ENCODE measurements around the gene FAM3C.

The FAM3C gene

GRCh38 chr7:121331048-121331447, 65.1 kb downstream of the FAM3C start:
- no peak for ATAC-seq
- TF ChIP-seq OSR1 (CRISPR knock-in tag; IDR thresholded peaks at IDR 0.05): no peak
- no peak for TF ChIP-seq PATZ1 (CRISPR knock-in tag; IDR thresholded peaks at IDR 0.05; ENCODE audit: borderline replicate concordance)
- no peak for TF ChIP-seq CREB5 (CRISPR knock-in tag; IDR thresholded peaks at IDR 0.05; ENCODE audit: low read depth)
- TF ChIP-seq RARB (CRISPR knock-in tag; IDR thresholded peaks at IDR 0.05): no peak
- no peak for TF ChIP-seq CSDC2 (CRISPR knock-in tag; IDR thresholded peaks at IDR 0.05)
- TF ChIP-seq TCF4 (CRISPR knock-in tag; IDR thresholded peaks at IDR 0.05; ENCODE audit: borderline replicate concordance): no peak
- no peak for TF ChIP-seq ZNF565 (CRISPR knock-in tag; conservative IDR thresholded peaks at IDR 0.05; ENCODE audit: low read depth)
- TF ChIP-seq BACH2 (CRISPR knock-in tag; IDR thresholded peaks at IDR 0.05; ENCODE audit: borderline replicate concordance): no peak
- no peak for TF ChIP-seq ZC3H10 (CRISPR knock-in tag; IDR thresholded peaks at IDR 0.05)
- TF ChIP-seq SNAI2 (CRISPR knock-in tag; IDR thresholded peaks at IDR 0.05): no peak
- no peak for TF ChIP-seq ZFP30 (CRISPR knock-in tag; IDR thresholded peaks at IDR 0.05)
- TF ChIP-seq ZFP3 (CRISPR knock-in tag; IDR thresholded peaks at IDR 0.05): no peak

- TF ChIP-seq ZC3H10 (CRISPR knock-in tag; IDR thresholded peaks at IDR 0.05): no peak
- TF ChIP-seq ZFP3 (CRISPR knock-in tag; IDR thresholded peaks at IDR 0.05): no peak
- peak; percentile 60; the same call in 1 of the 2 replicates for TF ChIP-seq TCF4 (CRISPR knock-in tag; IDR thresholded peaks at IDR 0.05; ENCODE audit: borderline replicate concordance)
- peak; percentile 53 for ATAC-seq
These were observed 65.9 kb downstream of the FAM3C start for GRCh38 chr7:121330053-121330833.

- TF ChIP-seq POU6F1 (CRISPR knock-in tag; IDR thresholded peaks at IDR 0.05; ENCODE audit: borderline replicate concordance, low read depth): no peak
- ATAC-seq: peak; percentile 85
These were observed 66.7 kb downstream of the FAM3C start for GRCh38 chr7:121329191-121330052.

- peak; percentile 65 for ATAC-seq
- no peak for TF ChIP-seq PPARA (CRISPR knock-in tag; IDR thresholded peaks at IDR 0.05; ENCODE audit: borderline replicate concordance)
- TF ChIP-seq TCF4 (CRISPR knock-in tag; IDR thresholded peaks at IDR 0.05; ENCODE audit: borderline replicate concordance): no peak
- no peak for TF ChIP-seq OSR1 (CRISPR knock-in tag; IDR thresholded peaks at IDR 0.05)
- no peak for TF ChIP-seq ZC3H10 (CRISPR knock-in tag; IDR thresholded peaks at IDR 0.05)
- TF ChIP-seq POU6F1 (CRISPR knock-in tag; IDR thresholded peaks at IDR 0.05; ENCODE audit: borderline replicate concordance, low read depth): no peak
- TF ChIP-seq ZNF8 (CRISPR knock-in tag; IDR thresholded peaks at IDR 0.05): no peak
- TF ChIP-seq CREB5 (CRISPR knock-in tag; IDR thresholded peaks at IDR 0.05; ENCODE audit: low read depth): no peak
- TF ChIP-seq PATZ1 (CRISPR knock-in tag; IDR thresholded peaks at IDR 0.05; ENCODE audit: borderline replicate concordance): no peak
- no peak for TF ChIP-seq ESRRG (CRISPR knock-in tag; IDR thresholded peaks at IDR 0.05)
- no peak for TF ChIP-seq ZFP30 (CRISPR knock-in tag; IDR thresholded peaks at IDR 0.05)
- no peak for TF ChIP-seq CSRNP3 (CRISPR knock-in tag; IDR thresholded peaks at IDR 0.05)
- TF ChIP-seq ZNF565 (CRISPR knock-in tag; conservative IDR thresholded peaks at IDR 0.05; ENCODE audit: low read depth): no peak
- TF ChIP-seq GLIS3 (CRISPR knock-in tag; IDR thresholded peaks at IDR 0.05): no peak
- TF ChIP-seq ZNF70 (CRISPR knock-in tag; IDR thresholded peaks at IDR 0.05): no peak
- no peak for TF ChIP-seq CSDC2 (CRISPR knock-in tag; IDR thresholded peaks at IDR 0.05)
- no peak for TF ChIP-seq BACH2 (CRISPR knock-in tag; IDR thresholded peaks at IDR 0.05; ENCODE audit: borderline replicate concordance)
These were observed 67.5 kb downstream of the FAM3C start, which contains the start of gene WNT16 for GRCh38 chr7:121328508-121329190. Gene WNT16 (plus strand): TSS chr7:121329000. CDS start chr7:121329293, 293 bp downstream.

Data from SK-N-SH treated with all-trans-retinoic acid at 6 μM for 48 hours (cell line).